Right lobe of liver (tissue), 6 donors: ENCODE measurements around the gene ARHGDIB. TPM values are rescaled to one million over a fixed set of nuclear protein-coding genes. Genes with fewer than 3 reads are reported as not detected.

Experiments
- ATAC-seq, 4 donors: fragments of 200-7000 bp; cut with Tn5 transposase; one replicate each; pipeline ENCODE4 v1.9.1; 2020; ENCODE audit warnings: mild to moderate bottlenecking in 4 of 4, moderate library complexity in 4 of 4
- DNase-seq, 3 donors: peaks; one replicate each; pipeline ENCODE4 v3.0.0-alpha.2; 2020
- H3K27ac ChIP-seq, 3 donors: fragments of 200-600 bp; one replicate each; pipeline ENCODE4 v1.8.0; 2022
- H3K27me3 ChIP-seq, 2 donors: fragments of 200-600 bp; one replicate each; pipeline ENCODE4 v1.8.0; 2022
- H3K36me3 ChIP-seq, 4 donors: fragments of 200-600 bp; sonication (generic) in 1 of 4; one replicate each; pipeline versions ENCODE4 v1.5.1 to v1.8.0; 2017 to 2022; ENCODE audit warnings: control low read depth in 1 of 4
- H3K4me1 ChIP-seq, 4 donors: fragments of 200-600 bp; sonication (generic) in 1 of 4; one replicate each; pipeline versions ENCODE4 v1.5.1 to v1.8.0; 2017 to 2022; ENCODE audit warnings: control low read depth in 1 of 4
- H3K4me3 ChIP-seq, 3 donors: fragments of 200-600 bp; one replicate each; pipeline ENCODE4 v1.8.0; 2022
- H3K9me3 ChIP-seq, 4 donors: fragments of 200-600 bp; sonication (generic) in 1 of 4; one replicate each; pipeline versions ENCODE4 v1.5.1 to v1.8.0; 2017 to 2022; ENCODE audit warnings: control low read depth in 1 of 4
- CTCF ChIP-seq, 4 donors: fragments of 200-600 bp in 3 of 4; fragments of 450-650 bp in 1 of 4; IDR thresholded peaks; one replicate each; pipeline versions ENCODE4 v1.5.1 to v1.8.0; 2016 to 2022; ENCODE audit warnings: antibody characterized with exemption in 4 of 4, mild to moderate bottlenecking in 2 of 4
- POLR2A ChIP-seq: fragments of 450-650 bp; IDR thresholded peaks from one replicate; pipeline ENCODE4 v1.6.1; 2017; ENCODE audit warnings: antibody characterized with exemption, mild to moderate bottlenecking
- WGBS: methylation state at CpG from one replicate; pipeline ENCODE4 v1.1.6; 2018; ENCODE audit warnings: low coverage, low lambda C conversion rate; ENCODE audit not compliant: insufficient coverage; ENCODE audit errors: missing lambda C conversion rate; 5-methylcytosine and 5-hydroxymethylcytosine counted together
- intact Hi-C, 2 donors: fragments of 100-400 bp; cut with DNase I; formaldehyde crosslinking; loops; one replicate each; pipeline versions ENCODE4 v1.11.2 to v1.14.1; 2022
- total RNA-seq, 6 experiments: library from RNA; depleted of rRNA in 2 of 6; stranded (reverse); fragments of >200 nt in 2 of 6; fragmentation: NEBNext Ultra II Directional in 3 of 6; extraction: Animal tissue kit (Norgen Biotek cat#: 25700) in 3 of 6; gene quantifications; one replicate each; pipeline versions ENCODE4 v1.1.0 to v1.2.4, GENCODE V29; 2016 to 2023
- donor health status: DM: no; HTN: yes; CAD: no.
- donor health status: DM: no; HTN: no; CAD: no.
- donor health status: DM: no; HTN: no; CAD: no.
- donor health status: DM: no; HTN: yes; CAD: no.
- donor health status: DM: no; HTN: yes; CAD: no.

The ARHGDIB gene
- total RNA-seq, 6 experiments from 2014 or later = 17.2 to 58.1 (median 31.9) TPM

GRCh38 chr12:14920475-14921126 lies 40.8 kb downstream of the ARHGDIB start:
- H3K27ac ChIP-seq = no peak overlapping the region
- TF ChIP-seq POLR2A (no peak), CTCF (IDR thresholded peaks at IDR 0.05) (no peak)
- H3K4me3 ChIP-seq = no peak overlapping the region
- no peaks in the 10 kb centered on the region for H3K9me3 ChIP-seq
- no peaks in the 10 kb centered on the region for H3K27me3 ChIP-seq
- ATAC-seq (no peak), DNase-seq (no peak)
- no peaks in the 10 kb centered on the region for H3K4me1 ChIP-seq
- WGBS = 50% methylated on average over 7 of the region's 7 CpGs
- H3K36me3 ChIP-seq = no peaks in the 10 kb centered on the region
- intact Hi-C loops = no loop called here

GRCh38 chr12:14919455-14919854 lies 41.9 kb downstream of the ARHGDIB start:
- H3K4me3 ChIP-seq = no peak overlapping the region
- H3K9me3 ChIP-seq = no peaks in the 10 kb centered on the region
- no peaks in the 10 kb centered on the region for H3K27me3 ChIP-seq
- ATAC-seq (no peak), DNase-seq (no peak)
- no peaks in the 10 kb centered on the region for H3K4me1 ChIP-seq
- TF ChIP-seq POLR2A (no peak), CTCF (IDR thresholded peaks at IDR 0.05) (no peak)
- H3K27ac ChIP-seq = no peak overlapping the region
- intact Hi-C loops = no loop called here
- H3K36me3 ChIP-seq = no peaks in the 10 kb centered on the region

GRCh38 chr12:14915736-14916135 lies 45.7 kb downstream of the ARHGDIB start:
- H3K36me3 ChIP-seq = no peaks in the 10 kb centered on the region
- TF ChIP-seq POLR2A (no peak), CTCF (IDR thresholded peaks at IDR 0.05) (no peak)
- no peak overlapping the region for H3K4me3 ChIP-seq
- no peaks in the 10 kb centered on the region for H3K27me3 ChIP-seq
- 45% methylated on average over 2 of the region's 2 CpGs for WGBS
- H3K27ac ChIP-seq = no peak overlapping the region
- DNase-seq (no peak), ATAC-seq (no peak)
- H3K9me3 ChIP-seq = no peaks in the 10 kb centered on the region
- intact Hi-C loops = no loop called here
- no peaks in the 10 kb centered on the region for H3K4me1 ChIP-seq

- intact Hi-C loops = no loop called here
- Histone ChIP-seq H3K4me3 (no peak overlapping the region), H3K27me3 (no peaks in the 10 kb centered on the region), H3K27ac (no peak overlapping the region), H3K9me3 (no peaks in the 10 kb centered on the region), H3K4me1 (no peaks in the 10 kb centered on the region), H3K36me3 (no peaks in the 10 kb centered on the region)
- TF ChIP-seq CTCF (IDR thresholded peaks at IDR 0.05) (no peak), POLR2A (no peak)
- no CpG with 5 or more reads among the region's 4 CpGs for WGBS
- DNase-seq = no peak
- no peak for ATAC-seq
Observed at GRCh38 chr12:14913381-14913781, 48.0 kb downstream of the ARHGDIB start.

GRCh38 chr12:14911131-14911530 lies 50.3 kb downstream of the ARHGDIB start:
- DNase-seq = no peak
- intact Hi-C loops = no loop called here
- no peak for ATAC-seq
- no peak overlapping the region for H3K27ac ChIP-seq
- WGBS = 57% methylated on average over 2 of the region's 2 CpGs
- no peaks in the 10 kb centered on the region for H3K36me3 ChIP-seq
- H3K4me1 ChIP-seq = no peaks in the 10 kb centered on the region
- TF ChIP-seq CTCF (IDR thresholded peaks at IDR 0.05) (no peak), POLR2A (no peak)
- no peaks in the 10 kb centered on the region for H3K9me3 ChIP-seq
- no peak overlapping the region for H3K4me3 ChIP-seq
- no peaks in the 10 kb centered on the region for H3K27me3 ChIP-seq
